IMR-90 (cell line): ENCODE data around the gene CRTAC1. TPM values are rescaled to one million over a fixed set of nuclear protein-coding genes. Genes with fewer than 3 reads are reported as not detected.

Experiments
- ATAC-seq: fragments of 200-7000 bp; cut with Tn5 transposase; 2 replicates; pipeline ENCODE4 v1.9.1; 2020; ENCODE audit warnings: low read depth, mild to moderate bottlenecking, moderate library complexity
- BruUV-seq: library from RNA; stranded (reverse); fragments of 400-500 nt; replicated peaks from 2 replicates; lab custom pipeline; 2021; lab: Mats Ljungman, UMichigan
- CTCF ChIA-PET: fragments of 300-600 bp; formaldehyde crosslinking; extraction: SDS; loops from one replicate; lab custom pipeline; 2021; ENCODE audit warnings: antibody characterized with exemption; lab: Yijun Ruan, JAX
- POLR2A ChIA-PET: fragments of 300-600 bp; sonication (Branson Sonifier 250); formaldehyde crosslinking; loops from one replicate; lab custom pipeline; 2022; ENCODE audit warnings: antibody characterized with exemption; ENCODE audit not compliant: unreplicated experiment; lab: Charles Lee
- DNase-seq: peaks from one replicate; pipeline ENCODE4 v3.0.0; 2013
- H2AFZ ChIP-seq: replicated peaks from 2 replicates; pipeline ENCODE3; 2013; ENCODE audit warnings: low read length, mild to moderate bottlenecking; ENCODE audit not compliant: poor library complexity
- H2AK5ac ChIP-seq: 2 replicates; pipeline ENCODE4 v1.6.1; 2013; ENCODE audit warnings: low read depth, low read length, inconsistent platforms
- H2AK9ac ChIP-seq: replicated peaks from 2 replicates; pipeline ENCODE3; 2013; ENCODE audit warnings: mild to moderate bottlenecking, low read depth, low read length, moderate library complexity; ENCODE audit not compliant: poor library complexity
- H2BK120ac ChIP-seq: 2 replicates; pipeline ENCODE4 v1.6.1; 2013; ENCODE audit warnings: low read depth, low read length, inconsistent platforms
- H2BK15ac ChIP-seq: 3 replicates; pipeline ENCODE4 v1.6.1; 2013; ENCODE audit warnings: low read depth, low read length, inconsistent platforms
- H2BK20ac ChIP-seq: 2 replicates; pipeline ENCODE4 v1.6.1; 2013; ENCODE audit warnings: low read depth, mild to moderate bottlenecking, inconsistent platforms, low read length, moderate library complexity
- H2BK5ac ChIP-seq: 2 replicates; pipeline ENCODE4 v1.6.1; 2013; ENCODE audit warnings: mild to moderate bottlenecking, low read depth, low read length, inconsistent platforms; ENCODE audit not compliant: poor library complexity, severe bottlenecking
- H3K14ac ChIP-seq: replicated peaks from 2 replicates; pipeline ENCODE4 v1.6.1; 2013; ENCODE audit warnings: low read depth, low read length, inconsistent platforms
- H3K18ac ChIP-seq: 2 replicates; pipeline ENCODE4 v1.6.1; 2013; ENCODE audit warnings: low read depth, low read length, control low read depth
- H3K23ac ChIP-seq: 2 replicates; pipeline ENCODE4 v1.6.1; 2013; ENCODE audit warnings: low read depth, low read length, inconsistent platforms
- H3K27ac ChIP-seq: 2 replicates; pipeline ENCODE4 v1.5.1; 2013; ENCODE audit warnings: mild to moderate bottlenecking, control low read depth, low read length; ENCODE audit not compliant: insufficient read depth
- H3K27me3 ChIP-seq: 2 replicates; pipeline ENCODE4 v1.6.1; 2013; ENCODE audit warnings: low read length; ENCODE audit not compliant: control insufficient read depth, insufficient read depth
- H3K36me3 ChIP-seq: 2 replicates; pipeline ENCODE4 v1.6.1; 2013; ENCODE audit warnings: low read length, mixed read lengths; ENCODE audit not compliant: control insufficient read depth, insufficient read depth
- H3K4ac ChIP-seq: 2 replicates; pipeline ENCODE4 v1.6.1; 2013; ENCODE audit warnings: low read depth, low read length, inconsistent platforms
- H3K4me1 ChIP-seq: 2 replicates; pipeline ENCODE4 v1.6.1; 2013; ENCODE audit warnings: low read length, mixed read lengths; ENCODE audit not compliant: control insufficient read depth, insufficient read depth
- H3K4me2 ChIP-seq: 2 replicates; pipeline ENCODE4 v1.6.1; 2013; ENCODE audit warnings: low read depth, mild to moderate bottlenecking, control low read depth, low read length, moderate library complexity
- H3K4me3 ChIP-seq: 2 replicates; pipeline ENCODE4 v1.5.1; 2013; ENCODE audit warnings: low read depth, mild to moderate bottlenecking, control low read depth, low read length, moderate library complexity; ENCODE audit not compliant: insufficient read depth
- H3K56ac ChIP-seq: 2 replicates; pipeline ENCODE4 v1.6.1; 2013; ENCODE audit warnings: low read length, inconsistent platforms; ENCODE audit not compliant: insufficient read depth; ENCODE audit errors: extremely low read depth
- H3K79me1 ChIP-seq, 2 experiments: 2 replicates each; pipeline ENCODE4 v1.6.1; 2013; ENCODE audit warnings: low read length in 2 of 2, inconsistent platforms in 1 of 2, low read depth in 1 of 2
- H3K9ac ChIP-seq: 2 replicates; pipeline ENCODE4 v1.6.1; 2013; ENCODE audit warnings: low read depth, low read length, control low read depth
- H3K9me1 ChIP-seq: 2 replicates; pipeline ENCODE4 v1.6.1; 2013; ENCODE audit warnings: low read length, inconsistent platforms; ENCODE audit not compliant: insufficient read depth
- H3K9me3 ChIP-seq: 2 replicates; pipeline ENCODE4 v1.6.1; 2013; ENCODE audit warnings: low read length; ENCODE audit not compliant: control insufficient read depth, insufficient read depth
- H4K20me1 ChIP-seq: 2 replicates; pipeline ENCODE4 v1.6.1; 2013; ENCODE audit warnings: low read length, inconsistent platforms; ENCODE audit not compliant: insufficient read depth
- H4K5ac ChIP-seq: 2 replicates; pipeline ENCODE4 v1.6.1; 2013; ENCODE audit warnings: mild to moderate bottlenecking, low read depth, low read length, control low read depth
- H4K8ac ChIP-seq, 2 experiments: 2 replicates each; pipeline ENCODE4 v1.6.1; 2013; ENCODE audit warnings: low read depth in 2 of 2, low read length in 2 of 2, control low read depth in 1 of 2, inconsistent platforms in 1 of 2
- H4K91ac ChIP-seq: 2 replicates; pipeline ENCODE4 v1.6.1; 2013; ENCODE audit warnings: low read depth, low read length, inconsistent platforms; ENCODE audit not compliant: insufficient read depth
- BHLHE40 ChIP-seq: fragments of 150-350 bp; IDR thresholded peaks from 2 replicates; pipeline ENCODE4 v1.6.1; 2016; ENCODE audit warnings: mild to moderate bottlenecking, low read depth, low read length
- CEBPB ChIP-seq: IDR thresholded peaks from 2 replicates; pipeline ENCODE4 v1.6.1; 2012; ENCODE audit warnings: low read depth, low read length, improper control_type of control experiment
- CHD1 ChIP-seq: IDR thresholded peaks from 2 replicates; pipeline ENCODE4 v1.6.1; 2012; ENCODE audit warnings: low read depth, low read length, improper control_type of control experiment
- CTCF ChIP-seq: conservative IDR thresholded peaks from 2 replicates; pipeline ENCODE4 v1.5.1; 2012; ENCODE audit warnings: mild to moderate bottlenecking, low read depth, low read length, improper control_type of control experiment
- ELK1 ChIP-seq: fragments of 150-350 bp; IDR thresholded peaks from 2 replicates; pipeline ENCODE4 v1.6.1; 2016; ENCODE audit warnings: low read depth, mild to moderate bottlenecking, low read length, moderate library complexity, borderline replicate concordance
- FOS ChIP-seq: fragments of 150-350 bp; IDR thresholded peaks from 2 replicates; pipeline ENCODE4 v1.6.1; 2016; ENCODE audit warnings: low read depth, low read length
- MAFK ChIP-seq: IDR thresholded peaks from 2 replicates; pipeline ENCODE4 v1.6.1; 2012; ENCODE audit warnings: low read depth, low read length, improper control_type of control experiment
- MAZ ChIP-seq: IDR thresholded peaks from 2 replicates; pipeline ENCODE4 v1.6.1; 2012; ENCODE audit warnings: low read depth, mild to moderate bottlenecking, low read length, improper control_type of control experiment, moderate library complexity, borderline replicate concordance
- MXI1 ChIP-seq: IDR thresholded peaks from 2 replicates; pipeline ENCODE4 v1.6.1; 2012; ENCODE audit warnings: low read depth, mild to moderate bottlenecking, low read length, moderate library complexity, borderline replicate concordance
- POLR2A ChIP-seq: IDR thresholded peaks from 2 replicates; pipeline ENCODE4 v1.6.1; 2012; ENCODE audit warnings: mild to moderate bottlenecking, low read depth, low read length
- RAD21 ChIP-seq: IDR thresholded peaks from 2 replicates; pipeline ENCODE4 v1.6.1; 2012; ENCODE audit warnings: low read length, improper control_type of control experiment
- RCOR1 ChIP-seq: IDR thresholded peaks from 2 replicates; pipeline ENCODE4 v1.6.1; 2012; ENCODE audit warnings: mild to moderate bottlenecking, low read length, improper control_type of control experiment; ENCODE audit not compliant: insufficient replicate concordance
- RFX5 ChIP-seq: IDR thresholded peaks from 2 replicates; pipeline ENCODE4 v1.8.0; 2012; ENCODE audit warnings: low read depth, mild to moderate bottlenecking, low read length, moderate library complexity
- SMC3 ChIP-seq: fragments of 150-350 bp; IDR thresholded peaks from 2 replicates; pipeline ENCODE4 v1.6.1; 2016; ENCODE audit warnings: low read depth, mild to moderate bottlenecking, antibody characterized with exemption, low read length, moderate library complexity
- WGBS, 2 experiments: methylation state at CpG; one replicate each; pipeline versions ENCODE4 v1.1.5 to v1.1.7; 2013; ENCODE audit warnings: missing lambda C conversion rate in 2 of 2; ENCODE audit not compliant: insufficient read length in 1 of 2; ENCODE audit errors: extremely low coverage in 2 of 2; 5-methylcytosine and 5-hydroxymethylcytosine counted together
- dilution Hi-C: fragments of 300-500 bp; cut with HindIII; formaldehyde crosslinking; loops from one replicate; pipeline ENCODE4 v1.14.3; 2018; ENCODE audit warnings: low sequenced_read_pairs; ENCODE audit not compliant: unreplicated experiment
- in situ Hi-C: fragments of 300-500 bp; cut with MboI; formaldehyde crosslinking; loops from 3 replicates; pipeline ENCODE4 v1.14.3; 2019; ENCODE audit warnings: low sequenced_read_pairs, inconsistent platforms, mixed read lengths
- intact Hi-C: fragments of 100-400 bp; cut with micrococcal nuclease; formaldehyde crosslinking; loops from 2 replicates; pipeline ENCODE4 v1.10.0; 2022
- polyA plus RNA-seq, 3 experiments: library from polyadenylated mRNA; depleted of rRNA; stranded (reverse); fragments of >200 nt; gene quantifications; 2 replicates each; pipeline ENCODE4 v1.2.3, GENCODE V29; 2012; ENCODE audit warnings: low replicate concordance in 1 of 3
- total RNA-seq: library from RNA; depleted of rRNA; stranded (reverse); fragments of >200 nt; gene quantifications from 2 replicates; pipeline ENCODE4 v1.2.3, GENCODE V29; 2012

Gene CRTAC1
- total and polyA plus RNA-seq, 2 of the 4 experiments (the other 2 are of a cell fraction), result not detected

DNA sequence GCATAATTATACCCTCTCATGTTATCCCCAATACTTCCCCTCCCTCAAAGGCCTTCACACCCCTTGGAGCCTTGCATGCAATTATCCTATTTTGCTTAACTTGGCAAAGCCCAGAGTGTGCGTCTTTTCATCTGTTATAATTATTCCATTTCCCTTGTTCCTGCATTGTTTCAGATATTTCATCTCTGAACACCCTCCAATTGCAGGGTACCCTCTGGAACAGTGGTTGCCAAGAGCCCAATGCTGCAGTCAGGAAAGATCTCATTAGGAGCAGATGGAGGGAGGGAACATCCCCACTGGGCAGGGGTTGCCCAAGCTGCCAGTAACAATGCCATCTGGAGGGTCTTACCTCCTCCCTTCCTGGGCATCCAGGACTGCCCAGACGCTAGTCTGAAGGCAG lies 199.2 kb downstream of the CRTAC1 start:
- H4K91ac ChIP-seq, result no peak overlapping the region
- H2BK15ac ChIP-seq, result no peak overlapping the region
- no peak overlapping the region for H2BK20ac ChIP-seq
- dilution Hi-C loops, result no loop called here
- intact Hi-C loops, result no loop called here
- no peak overlapping the region for H4K8ac ChIP-seq
- WGBS, 2 experiments, result 40% methylated on average over 1 of the region's 2 CpGs; no CpG with 5 or more reads in 1 of the 2 experiments
- H3K14ac ChIP-seq, result no peak overlapping the region
- no peaks in the 10 kb centered on the region for H4K20me1 ChIP-seq
- H3K56ac ChIP-seq, result no peak overlapping the region
- no peak overlapping the region for H2AK9ac ChIP-seq
- no peak overlapping the region for H3K4me3 ChIP-seq
- peaks cover 29% of the 10 kb centered on the region for H3K27me3 ChIP-seq
- POLR2A ChIA-PET, result no interaction called here
- TF ChIP-seq POLR2A (no peak), FOS (no peak), MAFK (no peak), SMC3 (no peak), MXI1 (no peak), RCOR1 (no peak), RFX5 (no peak), CTCF (no peak), CEBPB (no peak), CHD1 (no peak), ELK1 (no peak), MAZ (no peak), BHLHE40 (no peak), RAD21 (no peak)
- H3K4ac ChIP-seq, result no peak overlapping the region
- H2BK120ac ChIP-seq, result no peak overlapping the region
- H3K36me3 ChIP-seq, result no peaks in the 10 kb centered on the region
- H3K18ac ChIP-seq, result no peak overlapping the region
- H3K4me2 ChIP-seq, result no peak overlapping the region
- H3K23ac ChIP-seq, result no peak overlapping the region
- no peak overlapping the region for H2AFZ ChIP-seq
- no peak overlapping the region for H2BK5ac ChIP-seq
- H3K9me1 ChIP-seq, result no peaks in the 10 kb centered on the region
- no peak overlapping the region for H3K27ac ChIP-seq
- no peak overlapping the region for H3K9ac ChIP-seq
- H3K79me1 ChIP-seq, result no peaks in the 10 kb centered on the region
- no peaks in the 10 kb centered on the region for H3K9me3 ChIP-seq
- DNase-seq, result no peak
- no peak overlapping the region for H4K5ac ChIP-seq
- ATAC-seq, result no peak
- in situ Hi-C loops, result no loop called here
- no TSS peak for BruUV-seq
- H2AK5ac ChIP-seq, result no peak overlapping the region
- H3K4me1 ChIP-seq, result no peaks in the 10 kb centered on the region
- CTCF ChIA-PET, result no interaction called here
